Astrocyte of the hippocampus (primary cell): ENCODE measurements around the gene FLACC1.
A peak's percentile ranks its signal among the peaks of the same experiment; 100 is the strongest.

Experiments used
- DNase-seq: peaks from one replicate; pipeline ENCODE4 v3.0.0; 2011; ENCODE audit warnings: low read depth, low spot score

FLACC1 gene

DNA sequence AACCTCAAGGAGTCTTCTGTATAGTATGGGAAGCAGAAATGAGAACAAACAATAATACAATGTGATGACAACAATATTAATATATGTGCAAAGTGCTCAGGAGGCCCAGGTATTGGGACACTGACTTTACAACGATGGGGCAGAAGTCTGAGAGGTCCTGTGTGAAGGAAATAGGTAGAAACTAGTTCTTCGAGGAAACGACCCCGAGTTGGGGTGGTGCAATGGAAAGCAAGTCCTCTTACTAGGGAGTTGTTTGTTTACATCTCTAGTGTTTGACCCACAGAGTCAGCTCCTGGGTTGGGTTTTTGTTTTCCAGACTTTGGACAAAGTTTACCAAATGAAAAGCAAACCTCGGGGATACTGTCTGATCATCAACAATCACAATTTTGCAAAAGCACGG is 80.6 kb downstream of the FLACC1 start:
- DNase-seq = no peak

GRCh38 chr2:201275990-201276389 is 81.2 kb downstream of the FLACC1 start:
- no peak for DNase-seq

DNA sequence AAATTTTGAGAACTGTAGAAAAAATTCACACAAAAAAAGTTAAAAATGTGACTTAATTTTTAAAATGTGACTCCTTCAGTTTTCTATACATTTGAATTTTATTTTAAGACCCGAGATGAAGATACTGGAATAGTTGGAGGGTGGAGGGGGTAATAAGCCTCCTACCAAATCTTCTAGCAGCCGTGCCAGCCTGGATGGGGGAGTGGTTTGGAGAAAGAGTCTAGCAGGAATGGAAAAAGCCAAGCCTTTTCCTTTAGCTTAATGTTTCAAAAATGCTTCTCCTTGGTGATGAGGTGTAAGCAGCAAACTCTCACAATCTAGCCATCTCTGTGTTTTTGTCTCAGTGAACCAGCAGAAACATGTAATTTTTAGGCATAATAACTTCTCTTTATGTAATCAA is 82.1 kb downstream of the FLACC1 start:
- DNase-seq = no peak

- DNase-seq = no peak
These were observed 83.7 kb downstream of the FLACC1 start for GRCh38 chr2:201273330-201273983.

DNA sequence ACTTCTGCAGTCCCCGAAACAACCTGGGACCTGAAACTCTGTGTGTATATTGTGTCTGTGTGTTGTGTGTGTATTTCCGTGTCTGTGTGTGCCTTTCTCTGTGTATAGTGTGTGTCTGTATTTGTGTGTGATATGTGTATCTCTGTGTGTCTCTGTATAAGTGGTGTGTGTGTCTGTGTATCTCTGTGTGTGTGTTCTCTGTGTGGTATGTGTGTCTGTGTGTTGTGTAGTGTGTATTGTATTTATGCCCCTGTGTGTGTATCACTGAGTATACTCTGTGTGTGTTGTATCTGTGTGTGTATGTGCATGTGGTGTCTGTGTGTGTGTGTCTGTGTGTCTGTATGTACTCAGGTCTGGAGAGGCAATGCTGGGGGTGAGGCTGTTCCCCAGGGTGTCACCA is 85.2 kb downstream of the FLACC1 start:
- no peak for DNase-seq

DNA sequence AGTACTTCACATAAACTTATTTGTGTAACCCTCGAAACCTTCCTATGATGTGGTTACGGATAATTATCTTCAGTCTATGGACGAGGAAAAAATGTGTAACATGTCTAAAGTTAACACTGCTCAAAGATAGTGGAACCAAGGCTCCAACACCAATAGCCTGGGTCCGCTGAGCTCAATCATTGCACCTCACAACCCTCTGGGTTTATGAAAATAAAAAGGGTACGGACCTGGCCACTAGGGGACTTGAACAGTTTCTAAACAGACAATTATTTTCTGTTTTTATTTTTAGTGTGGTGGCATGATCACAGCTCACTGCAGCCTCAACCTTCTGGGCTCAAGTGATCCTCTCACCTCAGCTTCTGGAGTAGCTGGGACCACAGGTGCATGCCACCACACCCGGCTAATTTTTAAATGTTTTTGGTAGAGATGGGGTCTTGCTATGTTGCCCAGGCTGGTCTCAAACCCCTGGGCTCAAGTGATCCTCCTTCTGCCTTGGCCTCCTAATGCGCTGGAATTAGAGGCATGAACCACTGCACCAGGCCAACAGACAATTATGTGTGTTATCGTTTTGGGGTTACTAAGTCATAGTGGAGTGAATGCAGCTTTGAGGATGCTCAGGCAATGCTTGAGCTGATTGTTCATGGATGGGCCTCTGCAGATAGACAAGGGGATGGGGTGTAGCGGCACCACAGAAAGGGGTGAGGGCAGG is 86.7 kb downstream of the FLACC1 start:
- no peak for DNase-seq

DNA sequence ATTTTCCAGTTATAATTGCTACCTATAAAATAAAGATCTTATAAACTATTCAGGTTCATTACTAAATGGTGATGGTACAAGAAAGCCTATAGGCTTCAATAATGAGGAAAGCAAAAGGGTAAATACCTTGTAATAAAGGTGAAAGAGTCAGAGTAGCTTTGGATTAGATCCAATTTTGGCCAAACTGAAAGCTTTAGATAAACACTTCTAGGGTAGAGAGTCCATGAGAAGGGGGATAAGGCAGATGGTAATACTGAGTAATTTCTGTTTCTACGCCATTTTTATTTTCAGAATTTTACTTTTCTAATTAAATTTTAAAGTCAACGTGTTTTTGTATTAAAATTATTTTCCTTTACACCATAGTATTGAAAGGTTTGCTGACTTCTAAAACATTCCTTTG is 87.4 kb downstream of the FLACC1 start:
- no peak for DNase-seq

DNA sequence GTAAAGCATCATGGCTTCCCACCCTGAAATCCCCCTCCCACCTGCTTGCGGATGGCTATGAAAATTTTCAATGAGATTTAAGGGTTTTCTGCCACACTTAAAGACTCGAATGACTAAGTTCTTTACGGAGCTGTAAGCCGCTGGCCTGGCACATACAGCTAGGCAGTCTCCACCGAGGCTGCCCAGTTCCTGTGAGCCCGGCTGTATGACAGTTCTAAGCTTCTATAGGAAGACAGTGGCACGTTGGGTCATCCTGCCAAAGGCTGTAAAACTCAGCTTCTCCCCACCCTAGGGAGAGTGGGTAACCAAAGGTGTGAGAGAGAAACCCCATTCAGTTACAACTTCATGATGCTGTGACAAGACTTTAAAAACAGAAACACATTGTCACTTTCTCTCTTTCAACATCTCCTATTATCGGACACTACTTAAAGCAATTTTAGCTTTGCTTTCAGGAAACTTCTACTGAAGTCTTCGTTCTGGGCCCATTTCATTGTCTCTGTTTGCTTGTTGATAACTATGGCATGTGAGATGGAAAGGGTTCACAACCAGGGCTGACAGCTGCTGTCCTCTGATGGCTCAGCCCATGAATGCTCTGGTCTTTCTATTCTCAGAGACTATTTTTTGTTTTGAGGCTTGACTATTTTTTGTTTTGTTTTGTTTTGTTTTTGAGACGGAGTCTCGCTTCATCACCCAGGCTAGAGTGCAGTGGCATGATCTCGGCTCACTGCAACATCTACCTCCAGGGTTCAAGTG is 89.7 kb downstream of the FLACC1 start:
- no peak for DNase-seq

- DNase-seq = no peak
These were observed 90.5 kb downstream of the FLACC1 start for GRCh38 chr2:201266629-201267028.

DNA sequence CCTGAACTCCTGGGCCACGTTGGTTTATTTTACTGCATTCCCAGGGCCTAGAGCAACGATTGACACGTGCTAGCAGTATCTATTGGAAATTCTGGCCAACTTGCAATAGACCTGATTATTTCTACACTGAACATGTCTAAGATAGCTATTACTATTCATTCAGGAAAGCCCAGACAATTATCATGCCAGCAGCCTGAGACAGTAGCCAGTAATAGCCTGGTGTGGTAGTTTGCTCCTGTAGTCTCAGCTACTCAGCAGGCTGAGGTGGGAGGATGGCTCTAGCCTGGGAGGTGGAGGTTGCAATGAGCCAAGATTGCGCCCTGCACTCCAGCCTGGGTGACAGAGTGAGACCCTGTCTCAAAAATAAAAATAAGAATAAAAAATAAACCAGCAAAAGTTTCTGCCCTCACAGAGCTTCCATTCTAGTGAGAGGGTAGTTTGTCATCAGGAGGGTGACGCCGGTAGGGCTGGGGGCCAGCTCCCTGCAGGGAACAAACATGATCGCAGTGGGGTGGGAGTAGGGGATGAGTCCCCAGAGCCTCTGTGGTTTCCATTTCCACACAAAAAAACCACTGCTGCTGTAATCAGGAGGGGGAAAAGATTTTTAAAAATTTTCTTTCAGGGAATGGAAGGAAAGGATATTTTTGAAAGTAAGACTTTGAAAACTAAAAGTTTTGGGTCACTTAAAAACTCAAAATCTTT is 92.5 kb downstream of the FLACC1 start:
- no peak for DNase-seq

GRCh38 chr2:201263779-201264178 is 93.4 kb downstream of the FLACC1 start:
- no peak for DNase-seq

DNA sequence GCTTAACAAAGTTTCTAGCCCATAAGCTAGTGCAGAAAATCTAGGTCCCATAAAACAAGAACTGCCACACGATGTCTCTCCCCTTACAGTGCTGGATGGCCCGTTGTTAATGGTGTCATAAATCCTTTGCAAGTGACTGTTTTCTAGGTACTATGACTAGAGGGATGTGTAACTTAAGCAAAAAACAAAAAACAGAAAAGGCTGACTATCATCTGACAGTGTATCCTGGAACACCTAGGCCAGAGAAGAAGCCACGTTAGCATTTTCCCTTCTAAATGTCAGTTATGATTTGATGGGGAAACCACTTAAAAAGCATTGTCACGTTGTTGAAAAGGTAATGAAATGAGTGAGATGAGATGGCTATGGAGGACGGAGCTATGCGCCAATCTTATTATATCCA is 94.4 kb downstream of the FLACC1 start:
- no peak for DNase-seq

DNA sequence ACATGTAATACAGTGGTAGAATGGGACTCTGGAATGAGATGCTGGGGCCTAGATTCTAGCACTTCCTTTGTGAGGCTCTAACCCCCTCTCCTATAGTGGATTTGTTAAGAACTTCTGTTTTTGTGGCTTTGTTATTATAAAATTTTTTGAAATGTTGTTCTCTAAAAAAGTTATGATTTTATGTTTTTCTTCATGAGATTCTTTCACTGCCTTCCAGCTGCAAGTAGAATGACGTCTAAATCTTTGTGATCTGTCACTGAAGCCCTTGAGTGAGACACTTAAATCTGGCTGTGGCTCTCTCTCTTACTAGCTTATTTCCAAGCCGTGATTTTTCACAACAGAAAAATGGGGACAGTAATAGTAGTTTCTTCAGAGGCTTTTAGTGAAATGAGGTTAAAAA is 95.2 kb downstream of the FLACC1 start:
- no peak for DNase-seq

DNA sequence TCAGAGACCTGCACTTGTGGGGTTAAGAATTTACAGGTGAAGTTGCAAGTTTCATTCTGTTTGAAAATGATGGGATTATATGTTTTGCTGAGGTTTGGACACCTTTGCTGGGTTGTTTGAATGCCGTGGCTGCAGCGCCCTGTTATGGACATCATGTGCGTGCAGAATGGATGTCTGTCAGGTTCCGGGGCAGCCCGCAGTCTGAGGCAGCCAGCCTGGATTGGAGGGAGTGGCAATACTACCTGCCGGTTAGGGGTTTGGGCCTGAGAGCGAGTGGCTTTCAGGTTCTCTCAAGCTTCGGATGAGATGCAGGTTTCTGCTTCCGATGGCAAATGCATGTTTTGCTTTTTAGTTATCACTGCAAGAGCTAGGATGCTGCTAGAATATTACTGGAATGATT is 95.7 kb downstream of the FLACC1 start:
- DNase-seq = no peak

GRCh38 chr2:201260302-201260800 is 96.8 kb downstream of the FLACC1 start, which contains the start of gene CASP8:
Gene CASP8 (plus strand): TSS chr2:201260536. CDS start chr2:201266487, 5,951 bp downstream.
- DNase-seq = no peak

GRCh38 chr2:201258666-201259615 is 98.2 kb downstream of the FLACC1 start:
- no peak for DNase-seq

- peak; percentile 79 for DNase-seq
These were observed 99.0 kb downstream of the FLACC1 start for GRCh38 chr2:201257956-201258665.

GRCh38 chr2:201257381-201257955 is 99.7 kb downstream of the FLACC1 start:
- no peak for DNase-seq

- no peak for DNase-seq
These were observed 101.1 kb downstream of the FLACC1 start for GRCh38 chr2:201256082-201256481.
